AG04449 (cell line): ENCODE results near the gene TBC1D14.

Source experiments
- CTCF ChIA-PET: fragments of 350-600 bp; formaldehyde crosslinking; extraction: SDS; loops from one replicate; lab custom pipeline; 2021; ENCODE audit warnings: antibody characterized with exemption; lab: Yijun Ruan, JAX
- POLR2A ChIA-PET: fragments of 400-600, 350-600 bp; formaldehyde crosslinking; extraction: SDS; loops from one replicate; lab custom pipeline; 2020; ENCODE audit warnings: antibody characterized with exemption, inconsistent platforms; lab: Yijun Ruan, JAX
- DNase-seq: peaks from one replicate; pipeline ENCODE4 v3.0.0-alpha.2; 2010; ENCODE audit warnings: low read depth, low spot score
- H3K4me3 ChIP-seq: 2 replicates; pipeline ENCODE4 v1.5.1; 2011; ENCODE audit warnings: low read depth, mild to moderate bottlenecking, control low read depth, low read length
- CTCF ChIP-seq: IDR thresholded peaks from one replicate; pipeline ENCODE4 v1.5.1; 2011; ENCODE audit warnings: mild to moderate bottlenecking, moderate library complexity, low read length, control low read depth, inconsistent platforms; ENCODE audit not compliant: insufficient read depth; ENCODE audit errors: missing control alignments

Gene TBC1D14

GRCh38 chr4:7066006-7066405, 156.4 kb downstream of the TBC1D14 start:
- no peak for TF ChIP-seq CTCF
- no peak overlapping the region for H3K4me3 ChIP-seq
- ChIA-PET CTCF (interaction anchor here (0.8 to 11.8 kb wide), 6 partner anchors 7 to 192 kb away, joined by 3 to 173 read pairs (median 80); partner anchors contain the start of genes TADA2B and TBC1D14), POLR2A (no interaction called here)
- DNase-seq = no peak

- ChIA-PET POLR2A (interaction anchor here (1.0 to 2.1 kb wide), 3 partner anchors 79 to 347 kb away, joined by 3 to 11 read pairs (median 4); no protein-coding TSS in a partner anchor), CTCF (interaction anchor here (0.8 to 11.8 kb wide), 7 partner anchors 8 to 193 kb away, joined by 3 to 173 read pairs (median 72); partner anchors contain the start of genes TADA2B and TBC1D14)
- H3K4me3 ChIP-seq = peak overlapping the region; percentile 89
- DNase-seq = no peak
- TF ChIP-seq CTCF = no peak
These were observed 156.9 kb downstream of the TBC1D14 start for GRCh38 chr4:7066493-7066892.

GRCh38 chr4:7067126-7067451, 157.5 kb downstream of the TBC1D14 start:
- peak overlapping the region; percentile 89 for H3K4me3 ChIP-seq
- TF ChIP-seq CTCF = no peak
- DNase-seq = no peak
- POLR2A ChIA-PET = interaction anchor here (1.0 to 2.1 kb wide), 6 partner anchors 17 to 347 kb away, joined by 3 to 11 read pairs (median 4); partner anchors contain the start of gene TADA2B
- CTCF ChIA-PET = interaction anchor here (2.3 to 11.8 kb wide), 9 partner anchors 8 to 348 kb away, joined by 10 to 173 read pairs (median 87); partner anchors contain the start of genes BLOC1S4, TADA2B and TBC1D14

GRCh38 chr4:7067452-7068278, 158.0 kb downstream of the TBC1D14 start, which contains the start of gene GRPEL1:
GRPEL1 (minus strand) TSS chr4:7068064; CDS start chr4:7068032, 32 bp downstream.
- ChIA-PET CTCF (interaction anchor here (0.7 to 11.8 kb wide), 14 partner anchors 9 to 358 kb away, joined by 3 to 173 read pairs (median 26); partner anchors contain the start of genes BLOC1S4, MRFAP1L1, TADA2B and TBC1D14), POLR2A (interaction anchor here (0.6 to 2.1 kb wide), 15 partner anchors 9 to 352 kb away, joined by 3 to 11 read pairs (median 4); partner anchors contain the start of genes BLOC1S4, TADA2B and TBC1D14)
- H3K4me3 ChIP-seq = peak within 1 kb of the TSS; percentile 89
- DNase-seq = peak; percentile 96
- no peak for TF ChIP-seq CTCF

GRCh38 chr4:7068279-7068842, 158.7 kb downstream of the TBC1D14 start:
- POLR2A ChIA-PET = interaction anchor here (0.6 to 2.1 kb wide), 13 partner anchors 9 to 352 kb away, joined by 3 to 11 read pairs (median 5); partner anchors contain the start of genes BLOC1S4, TADA2B and TBC1D14
- TF ChIP-seq CTCF = no peak
- DNase-seq = no peak
- peak overlapping the region; percentile 62 for H3K4me3 ChIP-seq
- CTCF ChIA-PET = interaction anchor here (0.6 to 11.8 kb wide), 19 partner anchors 10 to 359 kb away, joined by 3 to 173 read pairs (median 10); partner anchors contain the start of genes BLOC1S4, MRFAP1L1, TADA2B and TBC1D14
